ENCODE measurements around the gene ZNF525. TPM values are rescaled to one million over a fixed set of nuclear protein-coding genes. Genes with fewer than 3 reads are reported as not detected.

Gene ZNF525
- total RNA-seq, 2 experiments from 2014 or later: 23.2 to 26.0 TPM

DNA sequence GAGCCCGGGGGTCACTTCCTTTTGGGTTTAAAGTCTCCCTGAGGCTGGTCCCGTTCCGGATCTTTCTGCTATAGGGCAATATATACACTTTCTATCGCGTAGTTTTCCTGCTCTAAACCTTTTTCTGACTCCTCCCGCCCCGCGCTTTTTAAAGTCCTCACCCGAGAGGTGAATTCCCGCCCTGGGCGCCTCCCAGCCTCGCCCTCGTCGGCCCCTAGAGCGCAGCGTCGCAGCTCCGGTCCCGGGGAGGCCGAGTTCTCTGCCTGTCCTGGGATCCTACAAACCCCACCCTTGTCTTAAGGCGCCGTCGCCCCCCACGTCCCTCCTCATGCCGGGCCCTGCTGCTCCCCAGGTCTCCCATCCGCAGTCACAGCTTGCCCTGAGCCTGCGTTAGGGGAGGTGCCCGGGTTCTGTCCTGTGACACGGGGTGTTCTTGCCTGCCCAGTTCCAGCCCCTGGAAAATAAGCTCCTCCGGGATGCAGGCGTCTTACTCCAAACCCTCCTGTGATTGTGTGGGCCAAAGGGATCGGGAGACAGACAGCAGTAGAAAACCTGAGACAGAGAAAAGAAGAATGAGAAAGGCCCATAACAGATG is 491 bp downstream of the ZNF525 start:
- intact Hi-C loops (cut with micrococcal nuclease): no loop called here
- H3K27me3 Mint-ChIP-seq: no peaks in the 10 kb centered on the region
- CTCF ChIA-PET: interaction anchor here (1.4 kb wide), 1 partner anchor 29 kb away, joined by 5 read pairs; no protein-coding TSS in a partner anchor
- ATAC-seq (peak; percentile 45), DNase-seq (peak; percentile 68)
- TF ChIP-seq, protein P1, sequence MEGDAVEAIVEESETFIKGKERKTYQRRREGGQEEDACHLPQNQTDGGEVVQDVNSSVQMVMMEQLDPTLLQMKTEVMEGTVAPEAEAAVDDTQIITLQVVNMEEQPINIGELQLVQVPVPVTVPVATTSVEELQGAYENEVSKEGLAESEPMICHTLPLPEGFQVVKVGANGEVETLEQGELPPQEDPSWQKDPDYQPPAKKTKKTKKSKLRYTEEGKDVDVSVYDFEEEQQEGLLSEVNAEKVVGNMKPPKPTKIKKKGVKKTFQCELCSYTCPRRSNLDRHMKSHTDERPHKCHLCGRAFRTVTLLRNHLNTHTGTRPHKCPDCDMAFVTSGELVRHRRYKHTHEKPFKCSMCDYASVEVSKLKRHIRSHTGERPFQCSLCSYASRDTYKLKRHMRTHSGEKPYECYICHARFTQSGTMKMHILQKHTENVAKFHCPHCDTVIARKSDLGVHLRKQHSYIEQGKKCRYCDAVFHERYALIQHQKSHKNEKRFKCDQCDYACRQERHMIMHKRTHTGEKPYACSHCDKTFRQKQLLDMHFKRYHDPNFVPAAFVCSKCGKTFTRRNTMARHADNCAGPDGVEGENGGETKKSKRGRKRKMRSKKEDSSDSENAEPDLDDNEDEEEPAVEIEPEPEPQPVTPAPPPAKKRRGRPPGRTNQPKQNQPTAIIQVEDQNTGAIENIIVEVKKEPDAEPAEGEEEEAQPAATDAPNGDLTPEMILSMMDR (IDR thresholded peaks at IDR 0.05): no peak
- H3K27ac Mint-ChIP-seq: peak overlapping the region; percentile 94
- peaks cover 27% of the 10 kb centered on the region for H3K36me3 Mint-ChIP-seq (ENCODE audit: low read depth)
- POLR2A ChIA-PET: interaction anchor here (0.7 to 1.4 kb wide), 3 partner anchors 17 to 445 kb away, joined by 3 read pairs; no protein-coding TSS in a partner anchor
- peaks cover 26% of the 10 kb centered on the region for H3K4me1 Mint-ChIP-seq (ENCODE audit: low read depth)
- peak overlapping the region; percentile 93 for H3K4me3 Mint-ChIP-seq
- H3K9me3 Mint-ChIP-seq: peaks cover 8% of the 10 kb centered on the region

DNA sequence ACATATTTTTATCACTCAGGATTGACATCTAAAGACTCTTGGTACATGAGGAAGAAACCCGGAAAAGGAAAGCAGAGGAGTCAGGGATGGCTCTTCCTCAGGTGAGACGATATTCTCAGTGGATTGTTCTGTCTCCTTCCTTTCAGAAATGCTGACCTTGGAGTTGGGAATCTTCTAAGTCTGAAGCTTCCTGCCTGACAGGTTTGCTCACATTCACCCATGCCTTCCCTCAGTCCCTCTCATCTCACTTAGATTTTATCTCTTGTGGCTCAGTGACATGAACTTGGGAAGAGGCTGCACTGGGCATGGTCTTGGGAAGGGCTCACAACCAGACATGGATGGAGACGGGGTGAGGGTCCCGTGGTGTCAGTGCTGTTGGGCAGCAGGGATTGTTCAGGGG is 6.7 kb downstream of the ZNF525 start:
- no peak for ATAC-seq
- Mint-ChIP-seq H3K36me3 (ENCODE audit: low read depth) (peaks cover 77% of the 10 kb centered on the region), H3K27me3 (no peaks in the 10 kb centered on the region), H3K9me3 (peaks cover 15% of the 10 kb centered on the region), H3K27ac (no peak overlapping the region), H3K4me1 (ENCODE audit: low read depth) (peaks cover 14% of the 10 kb centered on the region), H3K4me3 (no peak overlapping the region)
- ChIA-PET CTCF (no interaction called here), POLR2A (no interaction called here)
- intact Hi-C loops (cut with micrococcal nuclease): no loop called here
- no peak for DNase-seq
- TF ChIP-seq, protein P1 (IDR thresholded peaks at IDR 0.05): no peak

DNA sequence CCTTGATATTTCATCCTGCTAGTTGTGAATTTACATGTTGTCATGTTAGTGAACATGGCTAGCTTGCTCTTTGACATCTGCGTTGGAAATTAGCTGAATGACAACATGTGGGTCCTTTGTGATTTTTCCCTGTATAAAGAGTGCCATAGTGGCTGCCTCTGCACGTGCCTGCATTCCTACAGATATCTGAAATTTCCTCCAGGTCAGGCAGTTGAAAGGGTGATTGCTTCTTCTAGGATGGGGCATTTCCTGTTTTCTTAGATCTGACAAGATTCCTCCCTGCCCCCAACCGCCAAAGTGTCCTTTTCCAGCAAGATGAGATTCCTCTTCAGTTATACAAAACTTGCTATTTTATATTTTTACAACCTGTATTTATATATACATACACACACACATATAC is 8.8 kb downstream of the ZNF525 start:
- no peak for ATAC-seq
- Mint-ChIP-seq H3K27me3 (no peaks in the 10 kb centered on the region), H3K4me1 (ENCODE audit: low read depth) (peaks cover 2% of the 10 kb centered on the region), H3K4me3 (no peak overlapping the region), H3K36me3 (ENCODE audit: low read depth) (peaks cover 84% of the 10 kb centered on the region), H3K9me3 (peaks cover 12% of the 10 kb centered on the region), H3K27ac (no peak overlapping the region)
- intact Hi-C loops (cut with micrococcal nuclease): no loop called here
- TF ChIP-seq, protein P1 (IDR thresholded peaks at IDR 0.05): no peak
- POLR2A ChIA-PET: interaction anchor here (0.6 kb wide), 1 partner anchor 1501 kb away, joined by 3 read pairs; no protein-coding TSS in a partner anchor
- CTCF ChIA-PET: no interaction called here
- DNase-seq: no peak

DNA sequence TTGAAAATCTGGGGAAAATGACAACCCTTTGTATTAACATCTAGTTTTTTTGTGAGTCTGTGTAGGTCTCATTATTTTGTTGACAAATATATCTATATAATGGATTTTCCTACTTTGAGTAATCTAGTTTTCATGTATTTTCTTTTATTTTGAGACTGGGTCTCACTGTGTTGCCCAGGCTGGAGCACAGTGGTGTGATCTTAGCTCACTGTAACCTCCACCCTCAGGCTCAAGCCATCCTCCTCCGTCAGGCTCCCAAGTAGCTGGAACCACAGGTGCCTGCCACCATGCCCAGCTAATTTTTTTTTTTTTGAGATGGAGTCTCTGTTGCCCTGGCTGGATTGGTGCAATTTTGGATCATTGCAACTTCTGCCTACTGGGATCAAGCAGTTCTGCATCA is 9.2 kb downstream of the ZNF525 start:
- POLR2A ChIA-PET: interaction anchor here (0.6 kb wide), 1 partner anchor 1501 kb away, joined by 3 read pairs; no protein-coding TSS in a partner anchor
- H3K4me3 Mint-ChIP-seq: no peak overlapping the region
- H3K36me3 Mint-ChIP-seq (ENCODE audit: low read depth): peaks cover 86% of the 10 kb centered on the region
- H3K27ac Mint-ChIP-seq: no peak overlapping the region
- no peaks in the 10 kb centered on the region for H3K27me3 Mint-ChIP-seq
- H3K9me3 Mint-ChIP-seq: peaks cover 15% of the 10 kb centered on the region
- CTCF ChIA-PET: no interaction called here
- TF ChIP-seq, protein P1 (IDR thresholded peaks at IDR 0.05): no peak
- DNase-seq (no peak), ATAC-seq (no peak)
- H3K4me1 Mint-ChIP-seq (ENCODE audit: low read depth): peaks cover 2% of the 10 kb centered on the region
- intact Hi-C loops (cut with micrococcal nuclease): no loop called here

DNA sequence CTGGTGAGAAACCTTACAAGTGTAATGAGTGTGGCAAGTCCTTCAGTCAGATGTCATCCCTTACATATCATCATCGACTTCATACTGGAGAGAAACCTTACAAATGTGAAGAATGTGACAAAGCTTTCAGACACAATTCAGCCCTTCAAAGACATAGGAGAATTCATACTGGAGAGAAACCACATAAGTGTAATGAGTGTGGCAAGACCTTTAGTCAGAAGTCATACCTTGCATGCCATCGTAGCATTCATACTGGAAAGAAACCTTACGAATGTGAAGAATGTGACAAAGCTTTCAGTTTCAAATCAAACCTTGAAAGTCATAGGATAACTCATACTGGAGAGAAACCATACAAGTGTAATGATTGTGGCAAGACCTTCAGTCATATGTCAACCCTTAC is 15.9 kb downstream of the ZNF525 start:
- ATAC-seq: no peak
- no peak overlapping the region for H3K27ac Mint-ChIP-seq
- CTCF ChIA-PET: no interaction called here
- H3K9me3 Mint-ChIP-seq: peaks cover 61% of the 10 kb centered on the region
- H3K4me3 Mint-ChIP-seq: no peak overlapping the region
- H3K27me3 Mint-ChIP-seq: no peaks in the 10 kb centered on the region
- DNase-seq: no peak
- TF ChIP-seq, protein P1 (IDR thresholded peaks at IDR 0.05): no peak
- H3K36me3 Mint-ChIP-seq (ENCODE audit: low read depth): peaks cover 98% of the 10 kb centered on the region
- POLR2A ChIA-PET: interaction anchor here (0.7 kb wide), 1 partner anchor 11 kb away, joined by 3 read pairs; no protein-coding TSS in a partner anchor
- H3K4me1 Mint-ChIP-seq (ENCODE audit: low read depth): no peaks in the 10 kb centered on the region
- intact Hi-C loops (cut with micrococcal nuclease): no loop called here

Measured in activated CD8-positive, alpha-beta T cell treated with anti-CD3 and anti-CD28 coated beads for 36 hours (primary cell).